OCI-LY1 (cell line): ENCODE results near the gene CCDC85C.

Source experiments
- H2AFZ ChIP-seq: fragments of 200-600 bp; sonication (generic), shearing (Covaris generic); 2 replicates; pipeline ENCODE4 v1.6.0; 2014; ENCODE audit warnings: antibody characterized with exemption, mild to moderate bottlenecking, low read length
- H3F3A ChIP-seq: fragments of 200-600 bp; sonication (generic), shearing (Covaris generic); 2 replicates; pipeline ENCODE4 v1.6.0; 2014; ENCODE audit warnings: mild to moderate bottlenecking, antibody characterized with exemption, low read length, moderate library complexity; ENCODE audit not compliant: insufficient read depth
- H3K27ac ChIP-seq: fragments of 200-600 bp; sonication (generic); 2 replicates; pipeline ENCODE4 v1.5.1; 2014; ENCODE audit warnings: low read length, mixed run types, mild to moderate bottlenecking, low read depth; ENCODE audit not compliant: poor library complexity, severe bottlenecking
- H3K27me3 ChIP-seq: fragments of 200-600 bp; sonication (generic); 2 replicates; pipeline ENCODE4 v1.6.0; 2014; ENCODE audit warnings: antibody characterized with exemption, mild to moderate bottlenecking, low read length, moderate library complexity; ENCODE audit not compliant: insufficient read depth
- H3K36me3 ChIP-seq: fragments of 200-600 bp; sonication (generic); 2 replicates; pipeline ENCODE4 v1.6.1; 2014; ENCODE audit warnings: mild to moderate bottlenecking, antibody characterized with exemption, low read length, moderate library complexity, mixed read lengths; ENCODE audit not compliant: insufficient read depth
- H3K4me1 ChIP-seq: fragments of 200-600 bp; sonication (generic); 2 replicates; pipeline ENCODE4 v1.5.1; 2014; ENCODE audit warnings: mild to moderate bottlenecking, low read length, moderate library complexity; ENCODE audit not compliant: insufficient read depth, severe bottlenecking
- H3K4me2 ChIP-seq: fragments of 200-600 bp; sonication (generic), shearing (Covaris generic); 2 replicates; pipeline ENCODE4 v1.6.1; 2014; ENCODE audit warnings: low read length
- H3K4me3 ChIP-seq: fragments of 200-600 bp; sonication (generic); 2 replicates; pipeline ENCODE4 v1.5.1; 2014; ENCODE audit warnings: low read length, low read depth, mild to moderate bottlenecking, mixed read lengths; ENCODE audit not compliant: poor library complexity, severe bottlenecking
- H3K79me2 ChIP-seq: fragments of 200-600 bp; shearing (Covaris generic); 2 replicates; pipeline ENCODE4 v1.6.1; 2016; ENCODE audit warnings: mixed run types, low read length, mixed read lengths; ENCODE audit not compliant: insufficient read depth
- H3K9ac ChIP-seq: fragments of 200-600 bp; sonication (generic), shearing (Covaris generic); 2 replicates; pipeline ENCODE4 v1.6.1; 2014; ENCODE audit warnings: mild to moderate bottlenecking, low read length, mixed read lengths
- H3K9me2 ChIP-seq: fragments of 200-600 bp; sonication (generic), shearing (Covaris generic); 2 replicates; pipeline ENCODE4 v1.6.1; 2014; ENCODE audit warnings: low read depth, mild to moderate bottlenecking, low read length, mixed read lengths
- H3K9me3 ChIP-seq: fragments of 200-600 bp; shearing (Covaris generic); 2 replicates; pipeline ENCODE4 v1.6.1; 2014; ENCODE audit warnings: low read length, mixed read lengths
- H4K20me1 ChIP-seq: fragments of 200-600 bp; sonication (generic), shearing (Covaris generic); 2 replicates; pipeline ENCODE4 v1.6.0; 2016; ENCODE audit warnings: mild to moderate bottlenecking, low read length; ENCODE audit not compliant: insufficient read depth
- CTCF ChIP-seq: fragments of 200-600 bp; sonication (generic), shearing (Covaris generic); IDR thresholded peaks from 2 replicates; pipeline ENCODE4 v1.5.1; 2017; ENCODE audit warnings: mild to moderate bottlenecking, antibody characterized with exemption, low read length, moderate library complexity, mixed read lengths
- EZH2 ChIP-seq: fragments of 200-600 bp; sonication (generic), shearing (Covaris generic); IDR thresholded peaks from 2 replicates; pipeline ENCODE4 v1.8.0; 2017; ENCODE audit warnings: borderline replicate concordance, mixed run types, mild to moderate bottlenecking, antibody characterized with exemption, low read length, moderate library complexity, mixed read lengths

Gene CCDC85C

GRCh38 chr14:99476864-99477263 is 127.1 kb downstream of the CCDC85C start:
- no peaks in the 10 kb centered on the region; the same call in 1 of the 2 replicates for H3K36me3 ChIP-seq
- H3K27ac ChIP-seq: no peak overlapping the region
- no peak overlapping the region for H3K4me3 ChIP-seq
- no peaks in the 10 kb centered on the region for H3K9me2 ChIP-seq
- no peak overlapping the region for H2AFZ ChIP-seq
- no peaks in the 10 kb centered on the region for H3K27me3 ChIP-seq
- peaks cover 6% of the 10 kb centered on the region for H4K20me1 ChIP-seq
- H3K79me2 ChIP-seq: peaks cover 67% of the 10 kb centered on the region
- no peak overlapping the region for H3K4me2 ChIP-seq
- H3F3A ChIP-seq: no peaks in the 10 kb centered on the region
- no peak overlapping the region for H3K9ac ChIP-seq
- peaks cover 15% of the 10 kb centered on the region for H3K4me1 ChIP-seq
- no peaks in the 10 kb centered on the region for H3K9me3 ChIP-seq
- TF ChIP-seq CTCF (no peak), EZH2 (no peak)

- Histone ChIP-seq H3K36me3 (no peaks in the 10 kb centered on the region; the same call in 1 of the 2 replicates), H3K4me1 (peaks cover 15% of the 10 kb centered on the region), H3K27me3 (no peaks in the 10 kb centered on the region), H3K9me2 (no peaks in the 10 kb centered on the region), H3F3A (no peaks in the 10 kb centered on the region), H3K27ac (no peak overlapping the region), H3K9me3 (no peaks in the 10 kb centered on the region), H3K4me3 (no peak overlapping the region), H3K4me2 (no peak overlapping the region), H4K20me1 (peaks cover 6% of the 10 kb centered on the region), H2AFZ (no peak overlapping the region), H3K79me2 (peaks cover 72% of the 10 kb centered on the region), H3K9ac (no peak overlapping the region)
- TF ChIP-seq EZH2: no peak
- TF ChIP-seq CTCF: no peak
Measured at GRCh38 chr14:99475660-99476059, 128.3 kb downstream of the CCDC85C start.

GRCh38 chr14:99475179-99475578 is 128.8 kb downstream of the CCDC85C start:
- H3K9me2 ChIP-seq: no peaks in the 10 kb centered on the region
- no peaks in the 10 kb centered on the region for H3K9me3 ChIP-seq
- H3F3A ChIP-seq: no peaks in the 10 kb centered on the region
- no peaks in the 10 kb centered on the region; the same call in 1 of the 2 replicates for H3K36me3 ChIP-seq
- H3K27ac ChIP-seq: no peak overlapping the region
- H4K20me1 ChIP-seq: peaks cover 6% of the 10 kb centered on the region
- TF ChIP-seq EZH2: no peak
- no peak for TF ChIP-seq CTCF
- no peak overlapping the region for H3K4me2 ChIP-seq
- peaks cover 15% of the 10 kb centered on the region for H3K4me1 ChIP-seq
- H3K79me2 ChIP-seq: peaks cover 72% of the 10 kb centered on the region
- H3K4me3 ChIP-seq: no peak overlapping the region
- no peak overlapping the region for H2AFZ ChIP-seq
- H3K9ac ChIP-seq: no peak overlapping the region
- no peaks in the 10 kb centered on the region for H3K27me3 ChIP-seq
